ENCODE data around the gene ALOXE3.

The ALOXE3 gene

GRCh38 chr17:8068736-8069586, 49.4 kb downstream of the ALOXE3 start:
- peaks cover 94% of the 10 kb centered on the region for H3K27me3 ChIP-seq (replicated peaks; ENCODE audit: insufficient read depth, low read length)
- no peaks in the 10 kb centered on the region for H3K36me3 ChIP-seq (replicated peaks; ENCODE audit: insufficient read depth, low read length)
- no peaks in the 10 kb centered on the region for H3K9me3 ChIP-seq (replicated peaks; ENCODE audit: insufficient read depth, low read length)
- no peaks in the 10 kb centered on the region for H4K20me1 ChIP-seq (ENCODE audit: insufficient read depth, low read length)
- no peak overlapping the region for H3K27ac ChIP-seq (ENCODE audit: low read length)
- no peak for TF ChIP-seq EZH2phosphoT487 (IDR thresholded peaks at IDR 0.05; ENCODE audit: low read length)
- no peak for TF ChIP-seq EZH2 (optimal IDR thresholded peaks at IDR 0.05; ENCODE audit: low read depth, low read length)
- TF ChIP-seq CTCF (IDR thresholded peaks at IDR 0.05; ENCODE audit: low read length), result no peak
- H3K4me2 ChIP-seq (ENCODE audit: low read depth, low read length), result no peak overlapping the region
- no peaks in the 10 kb centered on the region for H3K79me2 ChIP-seq (ENCODE audit: low read length)
- no peaks in the 10 kb centered on the region for H3K4me1 ChIP-seq (ENCODE audit: low read length)
- no peak for DNase-seq
- H3F3A ChIP-seq (ENCODE audit: insufficient read depth, low read length), result no peaks in the 10 kb centered on the region
- H2AFZ ChIP-seq (ENCODE audit: low read length), result no peak overlapping the region
- no peaks in the 10 kb centered on the region for H3K9me2 ChIP-seq (replicated peaks; ENCODE audit: insufficient read depth, low read length)
- no peak overlapping the region for H3K9ac ChIP-seq (ENCODE audit: low read length)
- H3K4me3 ChIP-seq (ENCODE audit: low read length), result no peak overlapping the region

- H3K79me2 ChIP-seq (ENCODE audit: low read length), result no peaks in the 10 kb centered on the region
- H3K4me3 ChIP-seq (ENCODE audit: low read length), result no peak overlapping the region
- no peaks in the 10 kb centered on the region for H4K20me1 ChIP-seq (ENCODE audit: insufficient read depth, low read length)
- H3K27ac ChIP-seq (ENCODE audit: low read length), result no peak overlapping the region
- H3K36me3 ChIP-seq (replicated peaks; ENCODE audit: insufficient read depth, low read length), result no peaks in the 10 kb centered on the region
- peaks cover 92% of the 10 kb centered on the region for H3K27me3 ChIP-seq (replicated peaks; ENCODE audit: insufficient read depth, low read length)
- H3K4me2 ChIP-seq (ENCODE audit: low read depth, low read length), result no peak overlapping the region
- H3K9me2 ChIP-seq (replicated peaks; ENCODE audit: insufficient read depth, low read length), result no peaks in the 10 kb centered on the region
- no peaks in the 10 kb centered on the region for H3K9me3 ChIP-seq (replicated peaks; ENCODE audit: insufficient read depth, low read length)
- DNase-seq, result no peak
- TF ChIP-seq CTCF (IDR thresholded peaks at IDR 0.05; ENCODE audit: low read length) (no peak), EZH2phosphoT487 (IDR thresholded peaks at IDR 0.05; ENCODE audit: low read length) (no peak), EZH2 (optimal IDR thresholded peaks at IDR 0.05; ENCODE audit: low read depth, low read length) (no peak)
- no peaks in the 10 kb centered on the region for H3F3A ChIP-seq (ENCODE audit: insufficient read depth, low read length)
- no peak overlapping the region for H3K9ac ChIP-seq (ENCODE audit: low read length)
- no peak overlapping the region for H2AFZ ChIP-seq (ENCODE audit: low read length)
- H3K4me1 ChIP-seq (ENCODE audit: low read length), result no peaks in the 10 kb centered on the region
Measured at GRCh38 chr17:8067806-8068205, 50.5 kb downstream of the ALOXE3 start.

- Histone ChIP-seq H2AFZ (ENCODE audit: low read length) (no peak overlapping the region), H3K36me3 (replicated peaks; ENCODE audit: insufficient read depth, low read length) (no peaks in the 10 kb centered on the region), H3K9me2 (replicated peaks; ENCODE audit: insufficient read depth, low read length) (no peaks in the 10 kb centered on the region), H3K9me3 (replicated peaks; ENCODE audit: insufficient read depth, low read length) (no peaks in the 10 kb centered on the region), H3K4me3 (ENCODE audit: low read length) (no peak overlapping the region), H3K4me1 (ENCODE audit: low read length) (no peaks in the 10 kb centered on the region), H4K20me1 (ENCODE audit: insufficient read depth, low read length) (no peaks in the 10 kb centered on the region), H3K9ac (ENCODE audit: low read length) (no peak overlapping the region), H3K27me3 (replicated peaks; ENCODE audit: insufficient read depth, low read length) (peaks cover 92% of the 10 kb centered on the region), H3K4me2 (ENCODE audit: low read depth, low read length) (no peak overlapping the region), H3F3A (ENCODE audit: insufficient read depth, low read length) (no peaks in the 10 kb centered on the region), H3K27ac (ENCODE audit: low read length) (no peak overlapping the region), H3K79me2 (ENCODE audit: low read length) (no peaks in the 10 kb centered on the region)
- no peak for DNase-seq
- TF ChIP-seq CTCF (IDR thresholded peaks at IDR 0.05; ENCODE audit: low read length), result no peak
- TF ChIP-seq EZH2 (optimal IDR thresholded peaks at IDR 0.05; ENCODE audit: low read depth, low read length), result no peak
- no peak for TF ChIP-seq EZH2phosphoT487 (IDR thresholded peaks at IDR 0.05; ENCODE audit: low read length)
Measured at GRCh38 chr17:8066841-8067775, 51.2 kb downstream of the ALOXE3 start.
